Measurements from ENCODE around the gene CSNK1D. TPM values are rescaled to one million over a fixed set of nuclear protein-coding genes. Genes with fewer than 3 reads are reported as not detected.

CSNK1D gene
- total and polyA plus RNA-seq, 10 of the 15 experiments (the other 5 are each of a cell fraction or from before 2014, with no cell fraction given), result 5.7 to 105 (median 58.1) TPM

GRCh38 chr17:82292251-82293154, 19.0 kb upstream of the CSNK1D start (continued):
- TF ChIP-seq ZBTB33 (IDR thresholded peaks at IDR 0.05) (no peak), HDAC6 (IDR thresholded peaks at IDR 0.05; ENCODE audit: unreplicated experiment) (peak; percentile 80), ZNF217 (IDR thresholded peaks at IDR 0.05) (no peak), TCF7 (IDR thresholded peaks at IDR 0.05; ENCODE audit: borderline replicate concordance) (no peak), WRNIP1 (IDR thresholded peaks at IDR 0.05; ENCODE audit: borderline replicate concordance, low read depth, low read length) (no peak), ZNF622 (IDR thresholded peaks at IDR 0.05) (no peak), NFIC (IDR thresholded peaks at IDR 0.05; ENCODE audit: low read depth, low read length) (peak; percentile 35; the same call in 1 of the 2 replicates), ZNF274 (IDR thresholded peaks at IDR 0.05; ENCODE audit: insufficient read depth, insufficient read length) (no peak), SMARCA5 (IDR thresholded peaks at IDR 0.05) (peak; percentile 28; the same call in 1 of the 2 replicates), E4F1 (IDR thresholded peaks at IDR 0.05; ENCODE audit: borderline replicate concordance, partially characterized antibody) (no peak), IKZF1 (conservative IDR thresholded peaks at IDR 0.05) (peak; percentile 93), TAF1 (IDR thresholded peaks at IDR 0.05; ENCODE audit: borderline replicate concordance, low read depth, low read length) (peak; percentile 66; the same call in 1 of the 2 replicates), ZNF24 (IDR thresholded peaks at IDR 0.05) (no peak), EZH2 (IDR thresholded peaks at IDR 0.05; ENCODE audit: borderline replicate concordance, control insufficient read depth, low read depth, low read length) (no peak), GATAD2B (conservative IDR thresholded peaks at IDR 0.05; ENCODE audit: low read depth) (peak; percentile 84), BHLHE40 (IDR thresholded peaks at IDR 0.05; ENCODE audit: borderline replicate concordance in 1 of 2, low read depth in 2 of 2, low read length in 1 of 2) (peak; percentile 61 to 92; a peak in 3 of 4 replicates), NFXL1 (IDR thresholded peaks at IDR 0.05; ENCODE audit: borderline replicate concordance) (no peak), CREB1 (IDR thresholded peaks at IDR 0.05; ENCODE audit: low read depth) (peak; percentile 43; the same call in 1 of the 2 replicates), IRF5 (IDR thresholded peaks at IDR 0.05; ENCODE audit: borderline replicate concordance) (no peak), SPI1 (IDR thresholded peaks at IDR 0.05; ENCODE audit: borderline replicate concordance, insufficient read depth, low read depth, low read length) (no peak), MYB (IDR thresholded peaks at IDR 0.05; ENCODE audit: borderline replicate concordance, low read depth, low read length) (no peak), MTA2 (IDR thresholded peaks at IDR 0.05; ENCODE audit: low read depth) (peak; percentile 34), SMAD5 (IDR thresholded peaks at IDR 0.05; ENCODE audit: low read depth) (peak; percentile 85), RBBP5 (conservative IDR thresholded peaks at IDR 0.05) (no peak), TCF3 (IDR thresholded peaks at IDR 0.05; ENCODE audit: borderline replicate concordance, insufficient read depth, low read depth, low read length) (peak; percentile 15; the same call in 1 of the 2 replicates)

Data from GM12878 (cell line).